HepG2 (cell line): ENCODE data around the gene PRKAR2A. TPM values are rescaled to one million over a fixed set of nuclear protein-coding genes. Genes with fewer than 3 reads are reported as not detected.

Experiments
- DNMT3B ChIP-seq: conservative IDR thresholded peaks from 2 replicates; pipeline ENCODE4 v1.6.1; 2016; ENCODE audit warnings: missing biosample characterization, control low read depth
- DR1 ChIP-seq: sonication (generic); formaldehyde crosslinking; IDR thresholded peaks from 2 replicates; pipeline ENCODE4 v1.8.0; 2021; ENCODE audit warnings: mild to moderate bottlenecking, missing genetic modification reagents, inconsistent platforms
- EP300 ChIP-seq, 3 experiments: sonication (generic) in 1 of 3; formaldehyde crosslinking in 1 of 3; IDR thresholded peaks; 2 replicates each; pipeline versions ENCODE4 v1.5.1 to v1.6.1; 2011 to 2020; ENCODE audit warnings: low read depth in 2 of 3, low read length in 2 of 3, borderline replicate concordance in 1 of 3, improper control_type of control experiment in 1 of 3, mild to moderate bottlenecking in 1 of 3, missing genetic modification reagents in 1 of 3, moderate library complexity in 1 of 3
- HNRNPH1 ChIP-seq: fragments of 200-400 bp; formaldehyde crosslinking; optimal IDR thresholded peaks from 2 replicates; pipeline ENCODE3; 2017; ENCODE audit warnings: mild to moderate bottlenecking, low read depth, low read length
- NFYB ChIP-seq: sonication (generic); formaldehyde crosslinking; IDR thresholded peaks from 2 replicates; pipeline ENCODE4 v1.4.0; 2020; ENCODE audit warnings: missing genetic modification reagents
- PHF21A ChIP-seq: sonication (generic); formaldehyde crosslinking; IDR thresholded peaks from 2 replicates; pipeline ENCODE4 v1.5.0; 2020; ENCODE audit warnings: mild to moderate bottlenecking, missing genetic modification reagents
- POGZ ChIP-seq: sonication (generic); formaldehyde crosslinking; IDR thresholded peaks from 2 replicates; pipeline ENCODE4 v1.4.0; 2020; ENCODE audit warnings: mild to moderate bottlenecking, missing genetic modification reagents
- POLR2AphosphoS2 ChIP-seq: IDR thresholded peaks from 2 replicates; pipeline ENCODE4 v1.6.1; 2011; ENCODE audit warnings: low read depth, low read length, improper control_type of control experiment
- PRPF4 ChIP-seq: fragments of 200-400 bp; formaldehyde crosslinking; IDR thresholded peaks from 2 replicates; pipeline ENCODE4 v1.6.1; 2016; ENCODE audit warnings: low read length, low read depth; ENCODE audit not compliant: poor library complexity, severe bottlenecking
- SIX1 ChIP-seq: sonication (generic); formaldehyde crosslinking; IDR thresholded peaks from 2 replicates; pipeline ENCODE4 v1.4.0; 2020; ENCODE audit warnings: missing genetic modification reagents, borderline replicate concordance
- SIX4 ChIP-seq: sonication (generic); formaldehyde crosslinking; IDR thresholded peaks from 2 replicates; pipeline ENCODE4 v1.4.0; 2020; ENCODE audit warnings: missing genetic modification reagents
- SPEN ChIP-seq: sonication (generic); formaldehyde crosslinking; IDR thresholded peaks from 2 replicates; pipeline ENCODE4 v1.5.1; 2020; ENCODE audit warnings: low read depth, mild to moderate bottlenecking, missing genetic modification reagents
- TP53 ChIP-seq: sonication (generic); formaldehyde crosslinking; conservative IDR thresholded peaks from 2 replicates; pipeline ENCODE4 v1.4.0; 2020; ENCODE audit warnings: missing genetic modification reagents
- YEATS4 ChIP-seq: sonication (generic); formaldehyde crosslinking; IDR thresholded peaks from 2 replicates; pipeline ENCODE4 v1.4.0; 2020; ENCODE audit warnings: missing genetic modification reagents, borderline replicate concordance
- ZC3H4 ChIP-seq: sonication (generic); formaldehyde crosslinking; IDR thresholded peaks from 2 replicates; pipeline ENCODE4 v1.4.0; 2020; ENCODE audit warnings: missing genetic modification reagents, borderline replicate concordance
- ZFP82 ChIP-seq: sonication (generic); formaldehyde crosslinking; IDR thresholded peaks from 2 replicates; pipeline ENCODE4 v1.5.1; 2020; ENCODE audit warnings: mild to moderate bottlenecking, missing genetic modification reagents, borderline replicate concordance
- ZNF256 ChIP-seq: sonication (generic); formaldehyde crosslinking; conservative IDR thresholded peaks from 2 replicates; pipeline ENCODE4 v1.4.0; 2020; ENCODE audit warnings: missing genetic modification reagents
- ZNF709 ChIP-seq: sonication (generic); formaldehyde crosslinking; IDR thresholded peaks from 2 replicates; pipeline ENCODE4 v1.5.0; 2020; ENCODE audit warnings: mild to moderate bottlenecking, missing genetic modification reagents
- ZNF720 ChIP-seq: sonication (generic); formaldehyde crosslinking; IDR thresholded peaks from 2 replicates; pipeline ENCODE4 v1.4.0; 2020; ENCODE audit warnings: missing genetic modification reagents
- ZNF775 ChIP-seq: sonication (generic); formaldehyde crosslinking; IDR thresholded peaks from 2 replicates; pipeline ENCODE4 v1.4.0; 2020; ENCODE audit warnings: missing genetic modification reagents, mild to moderate bottlenecking, moderate library complexity, borderline replicate concordance
- ZNF841 ChIP-seq: sonication (generic); formaldehyde crosslinking; IDR thresholded peaks from 2 replicates; pipeline ENCODE4 v1.8.1; 2023; ENCODE audit warnings: missing genetic modification reagents, borderline replicate concordance
- ZSCAN20 ChIP-seq: sonication (generic); formaldehyde crosslinking; IDR thresholded peaks from 2 replicates; pipeline ENCODE4 v1.4.0; 2020; ENCODE audit warnings: missing genetic modification reagents, mild to moderate bottlenecking, borderline replicate concordance
- polyA plus RNA-seq, 8 experiments: library from polyadenylated mRNA; depleted of rRNA in 3 of 8; stranded (reverse) in 7 of 8; unstranded in 1 of 8; fragments of >200 nt; fragmentation: Illumina TruSeq in 4 of 8; extraction: Trizol in 4 of 8; gene quantifications; 2 replicates each; pipeline versions ENCODE4 v1.2.1 to v1.2.3, GENCODE V29; 2011 to 2016; ENCODE audit warnings: low read depth in 4 of 8, missing spikeins in 1 of 8, mixed read lengths in 1 of 8; ENCODE audit not compliant: insufficient read depth in 1 of 8
- total RNA-seq, 5 experiments: library from RNA; depleted of rRNA; stranded (reverse); fragments of >200 nt; fragmentation: Illumina TruSeq; extraction: Trizol; gene quantifications; 2 replicates each; pipeline ENCODE4 v1.2.3, GENCODE V29; 2016; ENCODE audit warnings: low read depth in 1 of 5
- TF ChIP-seq, protein P1 (sequence below): sonication (generic); formaldehyde crosslinking; IDR thresholded peaks from 2 replicates; pipeline ENCODE4 v1.5.0; 2020; ENCODE audit warnings: missing genetic modification reagents
- TF ChIP-seq, protein P2 (sequence below): sonication (generic); formaldehyde crosslinking; IDR thresholded peaks from 2 replicates; pipeline ENCODE4 v1.8.1; 2023; ENCODE audit warnings: mild to moderate bottlenecking, inconsistent platforms, moderate library complexity, missing genetic modification reagents, borderline replicate concordance
- TF ChIP-seq, protein P3 (sequence below): sonication (generic); formaldehyde crosslinking; IDR thresholded peaks from 2 replicates; pipeline ENCODE4 v1.5.0; 2020; ENCODE audit warnings: missing genetic modification reagents

Gene PRKAR2A
- total and polyA plus RNA-seq, 2 of the 13 experiments (the other 11 are each of a cell fraction or from before 2014, with no cell fraction given) = 11.8 to 29.2 TPM

DNA sequence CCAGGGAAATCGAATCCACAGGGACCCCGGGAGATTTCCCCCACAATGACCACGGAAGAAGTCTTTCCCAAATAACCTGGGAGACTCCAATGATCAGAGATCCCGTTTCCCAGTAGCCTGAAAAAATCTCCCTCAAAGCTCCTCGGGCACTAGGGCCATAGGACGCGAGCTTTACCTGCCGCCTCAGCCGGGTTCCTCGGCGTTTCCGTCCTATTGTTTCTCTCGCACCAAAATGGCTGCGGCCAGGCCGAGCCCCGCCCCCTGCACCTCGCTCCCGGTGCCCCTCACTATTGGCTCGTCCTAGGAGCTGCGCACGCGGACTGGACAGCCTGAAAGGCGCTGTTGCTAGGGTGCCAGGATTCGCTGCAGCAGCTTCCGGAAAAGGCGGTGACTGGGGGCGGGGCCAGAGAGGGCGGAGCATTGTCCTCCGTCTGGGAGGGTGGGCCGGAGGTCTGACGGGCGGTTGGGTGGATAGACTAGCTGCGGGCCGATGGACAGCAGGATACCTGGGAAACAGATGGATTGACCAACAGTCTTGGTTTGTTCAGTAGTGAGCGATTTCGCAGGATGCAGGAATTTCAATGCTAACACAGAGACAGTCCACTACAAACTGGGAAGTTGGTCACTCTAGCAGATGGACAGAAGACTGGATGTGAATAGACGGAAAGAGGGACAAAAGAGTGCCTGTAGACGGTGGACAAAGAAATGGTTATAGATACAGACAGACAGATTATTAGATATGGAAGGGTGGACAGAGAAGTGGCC lies 130.5 kb downstream of the PRKAR2A start, which contains the start of gene IP6K2 (continued):
- TF ChIP-seq TP53 (no peak), SPEN (CRISPR knock-in tag) (0 out of 2 replicates have a peak, but pooled peaks have one; percentile 25), ZNF720 (CRISPR knock-in tag) (no peak), DNMT3B (CRISPR knock-in tag) (no peak; the same call in 1 of the 2 replicates), ZNF256 (CRISPR knock-in tag) (no peak), ZC3H4 (CRISPR knock-in tag) (no peak), ZSCAN20 (CRISPR knock-in tag) (no peak), ZNF841 (CRISPR knock-in tag) (no peak), DR1 (CRISPR knock-in tag) (peak; percentile 68), POLR2AphosphoS2 (peak; percentile 84; the same call in 1 of the 2 replicates), ZNF709 (CRISPR knock-in tag) (no peak), ZNF775 (CRISPR knock-in tag) (no peak), HNRNPH1 (no peak), ZFP82 (CRISPR knock-in tag) (peak; percentile 38; the same call in 1 of the 2 replicates), POGZ (peak; percentile 76), SIX4 (CRISPR knock-in tag) (0 out of 2 replicates have a peak, but pooled peaks have one; percentile 11), EP300 (IDR thresholded peaks at IDR 0.05; ENCODE audit: low read depth in 2 of 2, low read length in 2 of 2) (peak in 1 of 2 experiments; percentile 86; a peak in 2 of 4 replicates), EP300 (CRISPR knock-in tag; IDR thresholded peaks at IDR 0.05; ENCODE audit: borderline replicate concordance) (no peak), PHF21A (CRISPR knock-in tag) (peak; percentile 33; the same call in 1 of the 2 replicates), SIX1 (no peak), NFYB (CRISPR knock-in tag) (peak; percentile 92), PRPF4 (no peak), YEATS4 (CRISPR knock-in tag) (peak; percentile 96)
- TF ChIP-seq, protein P1, sequence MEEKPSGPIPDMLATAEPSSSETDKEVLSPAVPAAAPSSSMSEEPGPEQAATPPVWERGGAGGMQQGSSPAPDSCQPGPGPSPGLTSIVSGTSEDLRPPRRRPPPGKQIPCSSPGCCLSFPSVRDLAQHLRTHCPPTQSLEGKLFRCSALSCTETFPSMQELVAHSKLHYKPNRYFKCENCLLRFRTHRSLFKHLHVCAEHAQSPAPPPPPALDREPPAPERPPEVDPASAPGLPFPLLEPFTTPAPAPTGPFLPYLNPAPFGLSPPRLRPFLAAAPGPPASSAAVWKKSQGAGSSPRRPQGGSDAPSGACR (CRISPR knock-in tag) = no peak; the same call in 1 of the 2 replicates
- TF ChIP-seq, protein P2, sequence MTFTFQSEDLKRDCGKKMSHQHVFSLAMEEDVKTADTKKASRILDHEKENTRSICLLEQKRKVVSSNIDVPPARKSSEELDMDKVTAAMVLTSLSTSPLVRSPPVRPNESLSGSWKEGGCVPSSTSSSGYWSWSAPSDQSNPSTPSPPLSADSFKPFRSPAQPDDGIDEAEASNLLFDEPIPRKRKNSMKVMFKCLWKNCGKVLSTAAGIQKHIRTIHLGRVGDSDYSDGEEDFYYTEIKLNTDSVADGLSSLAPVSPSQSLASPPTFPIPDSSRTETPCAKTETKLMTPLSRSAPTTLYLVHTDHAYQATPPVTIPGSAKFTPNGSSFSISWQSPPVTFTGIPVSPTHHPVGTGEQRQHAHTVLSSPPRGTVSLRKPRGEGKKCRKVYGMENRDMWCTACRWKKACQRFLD (CRISPR knock-in tag) = no peak
- TF ChIP-seq, protein P3, sequence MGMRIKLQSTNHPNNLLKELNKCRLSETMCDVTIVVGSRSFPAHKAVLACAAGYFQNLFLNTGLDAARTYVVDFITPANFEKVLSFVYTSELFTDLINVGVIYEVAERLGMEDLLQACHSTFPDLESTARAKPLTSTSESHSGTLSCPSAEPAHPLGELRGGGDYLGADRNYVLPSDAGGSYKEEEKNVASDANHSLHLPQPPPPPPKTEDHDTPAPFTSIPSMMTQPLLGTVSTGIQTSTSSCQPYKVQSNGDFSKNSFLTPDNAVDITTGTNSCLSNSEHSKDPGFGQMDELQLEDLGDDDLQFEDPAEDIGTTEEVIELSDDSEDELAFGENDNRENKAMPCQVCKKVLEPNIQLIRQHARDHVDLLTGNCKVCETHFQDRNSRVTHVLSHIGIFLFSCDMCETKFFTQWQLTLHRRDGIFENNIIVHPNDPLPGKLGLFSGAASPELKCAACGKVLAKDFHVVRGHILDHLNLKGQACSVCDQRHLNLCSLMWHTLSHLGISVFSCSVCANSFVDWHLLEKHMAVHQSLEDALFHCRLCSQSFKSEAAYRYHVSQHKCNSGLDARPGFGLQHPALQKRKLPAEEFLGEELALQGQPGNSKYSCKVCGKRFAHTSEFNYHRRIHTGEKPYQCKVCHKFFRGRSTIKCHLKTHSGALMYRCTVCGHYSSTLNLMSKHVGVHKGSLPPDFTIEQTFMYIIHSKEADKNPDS = no peak
